Inferior parietal cortex (tissue), 1 donor: Measurements from ENCODE around the gene MED14.

Source experiments
- DNase-seq: peaks from one replicate; pipeline ENCODE4 v3.0.0-alpha.2; 2016; ENCODE audit errors: extremely low spot score

The MED14 gene

DNA sequence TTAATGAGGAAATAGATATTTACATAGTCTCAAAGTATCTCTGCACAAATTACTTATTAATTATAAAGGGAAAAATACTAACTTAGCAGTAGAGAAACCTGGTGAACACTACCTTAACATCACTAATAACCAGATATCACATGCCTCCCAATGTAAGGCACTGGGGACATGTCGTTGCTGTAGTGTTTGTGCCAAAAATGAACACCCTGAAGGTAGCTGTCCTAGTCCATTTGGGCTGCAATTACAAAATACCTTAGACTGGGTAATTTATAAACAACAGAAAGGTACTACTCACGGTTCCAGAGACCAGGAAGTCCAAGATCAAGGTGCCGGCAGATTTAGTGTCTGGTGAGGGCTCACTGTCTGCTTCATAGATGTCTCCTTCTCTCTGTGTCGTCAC lies 122.8 kb downstream of the MED14 start:
- no peak for DNase-seq

- DNase-seq, result no peak
Observed at GRCh38 chrX:40607381-40607780, 128.0 kb downstream of the MED14 start.

- no peak for DNase-seq
Observed at GRCh38 chrX:40603446-40603845, 131.9 kb downstream of the MED14 start.
